Keratinocyte (primary cell): Measurements from ENCODE around the gene CDCA7.

ENCODE experiments used
- CTCF ChIP-seq, 3 experiments: IDR thresholded peaks in 1 of 3; conservative IDR thresholded peaks in 1 of 3; optimal IDR thresholded peaks in 1 of 3; 2 replicates in 2 of 3; 3 replicates in 1 of 3; pipeline versions ENCODE3 to v1.5.1; 2011; ENCODE audit warnings: low read length in 3 of 3, mild to moderate bottlenecking in 3 of 3, moderate library complexity in 2 of 3, control low read depth in 1 of 3, inconsistent platforms in 1 of 3; ENCODE audit not compliant: insufficient read depth in 2 of 3; ENCODE audit errors: extremely low read depth in 1 of 3
- EZH2 ChIP-seq: IDR thresholded peaks from one replicate; pipeline ENCODE4 v1.6.1; 2012; ENCODE audit warnings: inconsistent platforms, mild to moderate bottlenecking, low read length, moderate library complexity

GRCh38 chr2:173407176-173407575 is 52.5 kb downstream of the CDCA7 start:
- no peak for TF ChIP-seq EZH2
- TF ChIP-seq CTCF (optimal IDR thresholded peaks at IDR 0.05 in 1 of 3, IDR thresholded peaks at IDR 0.05 in 1 of 3, conservative IDR thresholded peaks at IDR 0.05 in 1 of 3; ENCODE audit: extremely low read depth in 1 of 3, insufficient read depth in 2 of 3, low read length in 3 of 3) = no peak
